ENCODE measurements around the gene AMFR.

Gene AMFR

GRCh38 chr16:56438038-56438437, 12.7 kb upstream of the AMFR start:
- H2AFZ ChIP-seq (ENCODE audit: low read depth, low read length), result no peak overlapping the region

GRCh38 chr16:56436258-56436657, 10.9 kb upstream of the AMFR start:
- no peak overlapping the region for H2BK5ac ChIP-seq (ENCODE audit: low read depth, low read length, poor library complexity, severe bottlenecking)
- no peak overlapping the region for H3K4me2 ChIP-seq (ENCODE audit: low read length, poor library complexity, severe bottlenecking)
- H4K8ac ChIP-seq (ENCODE audit: low read length), result no peak overlapping the region
- H3K9me3 ChIP-seq (ENCODE audit: control insufficient read depth, low read length), result no peaks in the 10 kb centered on the region
- H3K14ac ChIP-seq (ENCODE audit: low read length in 2 of 2), result no peak overlapping the region
- H3K4me3 ChIP-seq (ENCODE audit: insufficient read depth in 1 of 2, low read depth in 1 of 2, low read length in 2 of 2), result no peak overlapping the region
- no peak overlapping the region for H2AFZ ChIP-seq (ENCODE audit: low read depth, low read length)
- no peak overlapping the region for H2BK12ac ChIP-seq (ENCODE audit: low read length in 2 of 2)
- DNase-seq, result no peak
- no peak overlapping the region for H3K27ac ChIP-seq (ENCODE audit: low read length, poor library complexity, severe bottlenecking)
- peaks cover 16 to 80% of the 10 kb centered on the region in 2 experiments for H3K36me3 ChIP-seq (ENCODE audit: control insufficient read depth in 1 of 2, insufficient read depth in 2 of 2, low read depth in 1 of 2, low read length in 2 of 2)
- no peak overlapping the region for H2BK15ac ChIP-seq (ENCODE audit: low read depth, poor library complexity, severe bottlenecking)
- H3K4ac ChIP-seq (ENCODE audit: low read depth in 1 of 2, low read length in 2 of 2), result no peak overlapping the region
- no peaks in the 10 kb centered on the region for H3K27me3 ChIP-seq (ENCODE audit: control insufficient read depth in 1 of 2, insufficient read depth in 1 of 2, low read length in 2 of 2)
- no peak overlapping the region for H2BK120ac ChIP-seq (ENCODE audit: low read depth, low read length)
- no peak overlapping the region for H2AK5ac ChIP-seq (ENCODE audit: low read length, severe bottlenecking)
- no peak overlapping the region for H3K23ac ChIP-seq (ENCODE audit: low read length in 2 of 2)
- no peak overlapping the region for H3K9ac ChIP-seq (ENCODE audit: low read length)
- no peak overlapping the region for H4K91ac ChIP-seq (ENCODE audit: low read length)
- no peak overlapping the region for H3K18ac ChIP-seq (ENCODE audit: low read depth in 1 of 2, low read length in 2 of 2)
- H3K4me1 ChIP-seq (ENCODE audit: control insufficient read depth, insufficient read depth, low read depth, low read length), result peaks cover 1% of the 10 kb centered on the region
- H3K79me1 ChIP-seq (replicated peaks; ENCODE audit: low read length, poor library complexity, severe bottlenecking), result peaks cover 17% of the 10 kb centered on the region

More at GRCh38 chr16:56438038-56438437, 12.7 kb upstream of the AMFR start:
- H3K9ac ChIP-seq (ENCODE audit: low read length), result no peak overlapping the region
- H3K4me3 ChIP-seq (ENCODE audit: insufficient read depth in 1 of 2, low read depth in 1 of 2, low read length in 2 of 2), result no peak overlapping the region
- no peak overlapping the region for H3K27ac ChIP-seq (ENCODE audit: low read length, poor library complexity, severe bottlenecking)
- H2BK5ac ChIP-seq (ENCODE audit: low read depth, low read length, poor library complexity, severe bottlenecking), result no peak overlapping the region
- no peak overlapping the region for H3K4ac ChIP-seq (ENCODE audit: low read depth in 1 of 2, low read length in 2 of 2)
- no peak overlapping the region for H2BK120ac ChIP-seq (ENCODE audit: low read depth, low read length)
- peaks cover 1% of the 10 kb centered on the region for H3K4me1 ChIP-seq (ENCODE audit: control insufficient read depth, insufficient read depth, low read depth, low read length)
- no peak overlapping the region for H2BK15ac ChIP-seq (ENCODE audit: low read depth, poor library complexity, severe bottlenecking)
- no peaks in the 10 kb centered on the region for H3K9me3 ChIP-seq (ENCODE audit: control insufficient read depth, low read length)
- H3K23ac ChIP-seq (ENCODE audit: low read length in 2 of 2), result no peak overlapping the region
- H4K8ac ChIP-seq (ENCODE audit: low read length), result no peak overlapping the region
- H3K14ac ChIP-seq (ENCODE audit: low read length in 2 of 2), result no peak overlapping the region
- H3K4me2 ChIP-seq (ENCODE audit: low read length, poor library complexity, severe bottlenecking), result no peak overlapping the region
- peaks cover 20 to 81% of the 10 kb centered on the region in 2 experiments for H3K36me3 ChIP-seq (ENCODE audit: control insufficient read depth in 1 of 2, insufficient read depth in 2 of 2, low read depth in 1 of 2, low read length in 2 of 2)
- WGBS, result 92% methylated on average over 1 of the region's 1 CpG
- peaks cover 21% of the 10 kb centered on the region for H3K79me1 ChIP-seq (replicated peaks; ENCODE audit: low read length, poor library complexity, severe bottlenecking)
- H3K27me3 ChIP-seq (ENCODE audit: control insufficient read depth in 1 of 2, insufficient read depth in 1 of 2, low read length in 2 of 2), result no peaks in the 10 kb centered on the region
- H2AK5ac ChIP-seq (ENCODE audit: low read length, severe bottlenecking), result no peak overlapping the region
- H4K91ac ChIP-seq (ENCODE audit: low read length), result no peak overlapping the region
- H2BK12ac ChIP-seq (ENCODE audit: low read length in 2 of 2), result no peak overlapping the region
- H3K18ac ChIP-seq (ENCODE audit: low read depth in 1 of 2, low read length in 2 of 2), result no peak overlapping the region
- no peak for DNase-seq

- WGBS, result 91% methylated on average over 1 of the region's 1 CpG
- H3K18ac ChIP-seq (ENCODE audit: low read depth in 1 of 2, low read length in 2 of 2), result no peak overlapping the region
- no peak overlapping the region for H2AFZ ChIP-seq (ENCODE audit: low read depth, low read length)
- no peak overlapping the region for H3K4me2 ChIP-seq (ENCODE audit: low read length, poor library complexity, severe bottlenecking)
- H4K8ac ChIP-seq (ENCODE audit: low read length), result no peak overlapping the region
- H2BK15ac ChIP-seq (ENCODE audit: low read depth, poor library complexity, severe bottlenecking), result no peak overlapping the region
- H3K4ac ChIP-seq (ENCODE audit: low read depth in 1 of 2, low read length in 2 of 2), result no peak overlapping the region
- H3K4me3 ChIP-seq (ENCODE audit: insufficient read depth in 1 of 2, low read depth in 1 of 2, low read length in 2 of 2), result no peak overlapping the region
- H2BK12ac ChIP-seq (ENCODE audit: low read length in 2 of 2), result no peak overlapping the region
- H2BK120ac ChIP-seq (ENCODE audit: low read depth, low read length), result no peak overlapping the region
- DNase-seq, result no peak
- H3K36me3 ChIP-seq (ENCODE audit: control insufficient read depth in 1 of 2, insufficient read depth in 2 of 2, low read depth in 1 of 2, low read length in 2 of 2), result peaks cover 2 to 35% of the 10 kb centered on the region in 2 experiments
- H3K27ac ChIP-seq (ENCODE audit: low read length, poor library complexity, severe bottlenecking), result no peak overlapping the region
- no peaks in the 10 kb centered on the region for H3K9me3 ChIP-seq (ENCODE audit: control insufficient read depth, low read length)
- no peak overlapping the region for H2BK5ac ChIP-seq (ENCODE audit: low read depth, low read length, poor library complexity, severe bottlenecking)
- H3K23ac ChIP-seq (ENCODE audit: low read length in 2 of 2), result no peak overlapping the region
- peaks cover 3% of the 10 kb centered on the region for H3K4me1 ChIP-seq (ENCODE audit: control insufficient read depth, insufficient read depth, low read depth, low read length)
- H3K27me3 ChIP-seq (ENCODE audit: control insufficient read depth in 1 of 2, insufficient read depth in 1 of 2, low read length in 2 of 2), result no peaks in the 10 kb centered on the region
- no peak overlapping the region for H4K91ac ChIP-seq (ENCODE audit: low read length)
- H3K9ac ChIP-seq (ENCODE audit: low read length), result peak overlapping the region; percentile 47
- H3K79me1 ChIP-seq (replicated peaks; ENCODE audit: low read length, poor library complexity, severe bottlenecking), result peaks cover 3% of the 10 kb centered on the region
- H3K14ac ChIP-seq (ENCODE audit: low read length in 2 of 2), result no peak overlapping the region
- no peak overlapping the region for H2AK5ac ChIP-seq (ENCODE audit: low read length, severe bottlenecking)
These were observed 2.7 kb upstream of the AMFR start for GRCh38 chr16:56428091-56428490.

- Histone ChIP-seq H3K14ac (ENCODE audit: low read length in 2 of 2) (no peak overlapping the region), H3K36me3 (ENCODE audit: control insufficient read depth in 1 of 2, insufficient read depth in 2 of 2, low read depth in 1 of 2, low read length in 2 of 2) (peaks cover 2 to 23% of the 10 kb centered on the region in 2 experiments), H3K27ac (ENCODE audit: low read length, poor library complexity, severe bottlenecking) (no peak overlapping the region), H3K23ac (ENCODE audit: low read length in 2 of 2) (no peak overlapping the region), H2BK5ac (ENCODE audit: low read depth, low read length, poor library complexity, severe bottlenecking) (no peak overlapping the region), H3K79me1 (replicated peaks; ENCODE audit: low read length, poor library complexity, severe bottlenecking) (peaks cover 6% of the 10 kb centered on the region), H4K91ac (ENCODE audit: low read length) (no peak overlapping the region), H2BK120ac (ENCODE audit: low read depth, low read length) (no peak overlapping the region), H3K9me3 (ENCODE audit: control insufficient read depth, low read length) (no peaks in the 10 kb centered on the region), H3K4ac (ENCODE audit: low read depth in 1 of 2, low read length in 2 of 2) (no peak overlapping the region), H3K4me3 (ENCODE audit: insufficient read depth in 1 of 2, low read depth in 1 of 2, low read length in 2 of 2) (no peak overlapping the region), H3K18ac (ENCODE audit: low read depth in 1 of 2, low read length in 2 of 2) (no peak overlapping the region), H2BK12ac (ENCODE audit: low read length in 2 of 2) (no peak overlapping the region), H2BK15ac (ENCODE audit: low read depth, poor library complexity, severe bottlenecking) (no peak overlapping the region), H2AK5ac (ENCODE audit: low read length, severe bottlenecking) (no peak overlapping the region), H3K4me1 (ENCODE audit: control insufficient read depth, insufficient read depth, low read depth, low read length) (peaks cover 8% of the 10 kb centered on the region), H2AFZ (ENCODE audit: low read depth, low read length) (no peak overlapping the region), H3K27me3 (ENCODE audit: control insufficient read depth in 1 of 2, insufficient read depth in 1 of 2, low read length in 2 of 2) (no peaks in the 10 kb centered on the region), H4K8ac (ENCODE audit: low read length) (no peak overlapping the region), H3K4me2 (ENCODE audit: low read length, poor library complexity, severe bottlenecking) (no peak overlapping the region), H3K9ac (ENCODE audit: low read length) (no peak overlapping the region)
- WGBS, result 100% methylated on average over 3 of the region's 4 CpGs
- no peak for DNase-seq
These were observed 1.2 kb upstream of the AMFR start for GRCh38 chr16:56426585-56426984.

Measured in mesenchymal stem cell (in vitro differentiated cells and primary cell).